ENCODE results near the gene PYGL. TPM values are rescaled to one million over a fixed set of nuclear protein-coding genes. Genes with fewer than 3 reads are reported as not detected.

PYGL gene
- total RNA-seq, 1 experiment from 2014 or later: 0.63 TPM

GRCh38 chr14:50865391-50866076 is 78.7 kb downstream of the PYGL start:
- H3K9me3 ChIP-seq: no peaks in the 10 kb centered on the region
- H3K36me3 ChIP-seq: no peaks in the 10 kb centered on the region
- H3K4me3 ChIP-seq: no peak overlapping the region
- DNase-seq: no peak
- H3K27me3 ChIP-seq: no peaks in the 10 kb centered on the region

GRCh38 chr14:50864946-50865345 is 79.3 kb downstream of the PYGL start:
- no peak for DNase-seq

GRCh38 chr14:50864237-50864636 is 80.0 kb downstream of the PYGL start:
- no peak for DNase-seq

More at GRCh38 chr14:50864946-50865345, 79.3 kb downstream of the PYGL start:
- Histone ChIP-seq H3K27me3 (no peaks in the 10 kb centered on the region), H3K9me3 (no peaks in the 10 kb centered on the region), H3K36me3 (no peaks in the 10 kb centered on the region), H3K4me3 (no peak overlapping the region)

GRCh38 chr14:50862036-50862570 is 82.2 kb downstream of the PYGL start:
- H3K36me3 ChIP-seq: no peaks in the 10 kb centered on the region
- H3K27me3 ChIP-seq: no peaks in the 10 kb centered on the region
- no peaks in the 10 kb centered on the region for H3K9me3 ChIP-seq
- H3K4me3 ChIP-seq: no peak overlapping the region
- DNase-seq: no peak

More at GRCh38 chr14:50864237-50864636, 80.0 kb downstream of the PYGL start:
- Histone ChIP-seq H3K9me3 (no peaks in the 10 kb centered on the region), H3K27me3 (no peaks in the 10 kb centered on the region), H3K36me3 (no peaks in the 10 kb centered on the region), H3K4me3 (no peak overlapping the region)

GRCh38 chr14:50860478-50861086 is 83.7 kb downstream of the PYGL start:
- DNase-seq: peak; percentile 65
- Histone ChIP-seq H3K9me3 (no peaks in the 10 kb centered on the region), H3K36me3 (no peaks in the 10 kb centered on the region), H3K27me3 (no peaks in the 10 kb centered on the region), H3K4me3 (peak overlapping the region; percentile 41)

GRCh38 chr14:50859296-50859624 is 85.0 kb downstream of the PYGL start:
- Histone ChIP-seq H3K27me3 (no peaks in the 10 kb centered on the region), H3K9me3 (no peaks in the 10 kb centered on the region), H3K4me3 (peak overlapping the region; percentile 41), H3K36me3 (no peaks in the 10 kb centered on the region)
- DNase-seq: no peak

GRCh38 chr14:50856660-50857059 is 87.6 kb downstream of the PYGL start:
- H3K36me3 ChIP-seq: no peaks in the 10 kb centered on the region
- no peaks in the 10 kb centered on the region for H3K27me3 ChIP-seq
- no peak for DNase-seq
- no peak overlapping the region for H3K4me3 ChIP-seq
- H3K9me3 ChIP-seq: no peaks in the 10 kb centered on the region

- Histone ChIP-seq H3K27me3 (no peaks in the 10 kb centered on the region), H3K4me3 (no peak overlapping the region), H3K36me3 (no peaks in the 10 kb centered on the region), H3K9me3 (no peaks in the 10 kb centered on the region)
- DNase-seq: no peak
These were observed 88.7 kb downstream of the PYGL start for GRCh38 chr14:50855558-50855957.

Other genes starting within 250 kb of the PYGL start
- gene NIN, start 113.3 kb downstream of the PYGL start, total RNA-seq (2014; rRNA removed; shearing (Covaris generic); ENCODE audit: low replicate concordance): 7.1 and 7.2 TPM in 2 replicates
- gene ABHD12B, start 72.4 kb downstream of the PYGL start, total RNA-seq (2014; rRNA removed; shearing (Covaris generic); ENCODE audit: low replicate concordance): not detected in 2 replicates
- gene TRIM9, start 150.6 kb upstream of the PYGL start, total RNA-seq (2014; rRNA removed; shearing (Covaris generic); ENCODE audit: low replicate concordance): 0.33 and 0.79 TPM in 2 replicates